ENCODE data around the gene NSMCE4A. TPM values are rescaled to one million over a fixed set of nuclear protein-coding genes. Genes with fewer than 3 reads are reported as not detected.

The NSMCE4A gene
- total RNA-seq, 2 donors from 2014 or later, result 55.0 to 63.9 TPM

Other genes starting within 250 kb of the NSMCE4A start
- gene ATE1, start 47.2 kb downstream of the NSMCE4A start, total RNA-seq, result 10 to 100 TPM; 32.9 to 78.0 TPM
- gene TACC2, start 13.9 kb upstream of the NSMCE4A start, total RNA-seq, result 10 to 100 TPM; 90.0 to 93.2 TPM